Melanocyte of skin (primary cell): Measurements from ENCODE around the gene NIPBL. TPM values are rescaled to one million over a fixed set of nuclear protein-coding genes. Genes with fewer than 3 reads are reported as not detected.

ENCODE experiments used
- total RNA-seq, 2 donors: library from RNA; depleted of rRNA; stranded (reverse); fragments of >200 nt; gene quantifications; 2 replicates each; pipeline ENCODE4 v1.2.3, GENCODE V29; 2012

NIPBL gene, protein sequence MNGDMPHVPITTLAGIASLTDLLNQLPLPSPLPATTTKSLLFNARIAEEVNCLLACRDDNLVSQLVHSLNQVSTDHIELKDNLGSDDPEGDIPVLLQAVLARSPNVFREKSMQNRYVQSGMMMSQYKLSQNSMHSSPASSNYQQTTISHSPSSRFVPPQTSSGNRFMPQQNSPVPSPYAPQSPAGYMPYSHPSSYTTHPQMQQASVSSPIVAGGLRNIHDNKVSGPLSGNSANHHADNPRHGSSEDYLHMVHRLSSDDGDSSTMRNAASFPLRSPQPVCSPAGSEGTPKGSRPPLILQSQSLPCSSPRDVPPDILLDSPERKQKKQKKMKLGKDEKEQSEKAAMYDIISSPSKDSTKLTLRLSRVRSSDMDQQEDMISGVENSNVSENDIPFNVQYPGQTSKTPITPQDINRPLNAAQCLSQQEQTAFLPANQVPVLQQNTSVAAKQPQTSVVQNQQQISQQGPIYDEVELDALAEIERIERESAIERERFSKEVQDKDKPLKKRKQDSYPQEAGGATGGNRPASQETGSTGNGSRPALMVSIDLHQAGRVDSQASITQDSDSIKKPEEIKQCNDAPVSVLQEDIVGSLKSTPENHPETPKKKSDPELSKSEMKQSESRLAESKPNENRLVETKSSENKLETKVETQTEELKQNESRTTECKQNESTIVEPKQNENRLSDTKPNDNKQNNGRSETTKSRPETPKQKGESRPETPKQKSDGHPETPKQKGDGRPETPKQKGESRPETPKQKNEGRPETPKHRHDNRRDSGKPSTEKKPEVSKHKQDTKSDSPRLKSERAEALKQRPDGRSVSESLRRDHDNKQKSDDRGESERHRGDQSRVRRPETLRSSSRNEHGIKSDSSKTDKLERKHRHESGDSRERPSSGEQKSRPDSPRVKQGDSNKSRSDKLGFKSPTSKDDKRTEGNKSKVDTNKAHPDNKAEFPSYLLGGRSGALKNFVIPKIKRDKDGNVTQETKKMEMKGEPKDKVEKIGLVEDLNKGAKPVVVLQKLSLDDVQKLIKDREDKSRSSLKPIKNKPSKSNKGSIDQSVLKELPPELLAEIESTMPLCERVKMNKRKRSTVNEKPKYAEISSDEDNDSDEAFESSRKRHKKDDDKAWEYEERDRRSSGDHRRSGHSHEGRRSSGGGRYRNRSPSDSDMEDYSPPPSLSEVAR (N-terminal part only)
- 10 to 100 TPM; 15.8 to 16.7 TPM for total RNA-seq

DNA sequence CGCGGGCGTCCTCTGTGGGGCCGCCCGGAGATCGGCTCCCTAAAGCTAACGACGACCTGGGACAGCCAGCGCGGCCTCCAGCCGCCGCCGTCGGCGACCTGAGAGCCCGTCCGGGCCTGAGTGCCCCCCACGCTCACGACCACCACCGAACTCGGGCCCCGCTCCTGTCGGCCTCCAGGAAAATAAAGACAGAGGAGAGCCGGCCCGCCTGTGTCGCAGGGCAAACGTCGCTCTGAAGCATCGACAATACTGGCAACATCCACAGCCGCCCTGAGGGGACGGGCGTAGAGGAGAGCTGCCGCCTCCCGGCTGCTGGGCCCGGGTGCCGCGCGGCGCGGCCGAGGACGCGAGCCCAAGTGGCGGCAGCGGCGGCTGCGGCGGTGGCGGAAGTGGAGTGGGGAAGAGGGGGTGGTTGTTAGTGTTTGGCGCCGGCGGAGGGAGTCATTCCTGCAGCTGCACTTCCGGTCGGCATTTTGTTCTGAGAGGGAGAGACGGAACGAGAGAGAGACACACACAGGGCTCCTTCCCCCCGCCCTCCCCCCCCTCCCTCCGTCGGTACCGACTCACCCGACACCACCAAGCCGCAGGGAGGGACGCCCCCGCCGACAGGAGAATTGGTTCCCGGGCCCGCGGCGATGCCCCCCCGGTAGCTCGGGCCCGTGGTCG, at the start of gene NIPBL:
TSS of gene NIPBL (plus strand) at position 471 of the 666 bp plus-strand sequence. CDS start 76,928 bp downstream, outside the sequence.

